Upper lobe of right lung (tissue), 1 donor: ENCODE data around the gene DNAJC1. TPM values are rescaled to one million over a fixed set of nuclear protein-coding genes. Genes with fewer than 3 reads are reported as not detected.

Source experiments
- ATAC-seq: fragments of 200-7000 bp; cut with Tn5 transposase; one replicate; pipeline ENCODE4 v1.9.1; 2020; ENCODE audit warnings: mild to moderate bottlenecking, moderate library complexity
- DNase-seq: peaks from one replicate; pipeline ENCODE4 v3.0.0-alpha.2; 2020
- H3K27ac ChIP-seq: fragments of 200-600 bp; one replicate; pipeline ENCODE4 v1.8.0; 2022
- H3K27me3 ChIP-seq: fragments of 200-600 bp; one replicate; pipeline ENCODE4 v1.8.0; 2022; ENCODE audit warnings: mild to moderate bottlenecking
- H3K36me3 ChIP-seq: fragments of 200-600 bp; one replicate; pipeline ENCODE4 v1.8.0; 2022
- H3K4me1 ChIP-seq: fragments of 200-600 bp; one replicate; pipeline ENCODE4 v1.8.0; 2022
- H3K4me3 ChIP-seq: fragments of 200-600 bp; one replicate; pipeline ENCODE4 v1.8.0; 2022; ENCODE audit warnings: mild to moderate bottlenecking
- H3K9me3 ChIP-seq: fragments of 200-600 bp; one replicate; pipeline ENCODE4 v1.8.0; 2022
- intact Hi-C: fragments of 100-400 bp; cut with DNase I; formaldehyde crosslinking; loops from one replicate; pipeline ENCODE4 v1.11.0; 2022
- total RNA-seq: library from RNA; stranded (reverse); fragmentation: NEBNext Ultra II Directional; extraction: Animal tissue kit (Norgen Biotek cat#: 25700); gene quantifications from one replicate; pipeline ENCODE4 v1.2.1, GENCODE V29; 2021
- TF ChIP-seq, protein P1 (sequence below): fragments of 200-600 bp; IDR thresholded peaks from one replicate; pipeline ENCODE4 v1.8.0; 2022; ENCODE audit warnings: antibody characterized with exemption
- donor health status: DM: no; HTN: yes; CAD: no; lungs with severe emphysema.

DNAJC1 gene
- total RNA-seq, 1 donor from 2014 or later: 32.7 TPM

DNA sequence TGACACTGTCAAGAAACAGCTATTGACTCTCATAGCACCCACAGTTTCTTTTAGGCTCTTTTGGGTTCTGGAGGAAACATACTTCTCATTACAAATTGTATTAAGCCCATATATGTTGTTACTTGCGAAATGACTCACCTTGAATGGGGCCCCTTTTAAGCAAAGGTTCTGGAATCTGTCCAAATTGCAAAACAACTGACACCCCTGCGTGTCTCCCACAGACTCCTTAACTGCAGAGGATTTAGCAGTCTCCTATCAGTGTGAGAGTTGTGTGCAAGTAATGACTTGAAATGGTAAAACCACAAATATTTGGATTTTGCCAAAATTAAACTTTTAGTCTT lies 192.3 kb downstream of the DNAJC1 start:
- no peak for ATAC-seq
- Histone ChIP-seq H3K36me3 (no peaks in the 10 kb centered on the region), H3K4me3 (no peak overlapping the region), H3K27ac (no peak overlapping the region), H3K9me3 (no peaks in the 10 kb centered on the region), H3K27me3 (no peaks in the 10 kb centered on the region), H3K4me1 (no peaks in the 10 kb centered on the region)
- DNase-seq: no peak
- intact Hi-C loops: no loop called here
- TF ChIP-seq, protein P1, sequence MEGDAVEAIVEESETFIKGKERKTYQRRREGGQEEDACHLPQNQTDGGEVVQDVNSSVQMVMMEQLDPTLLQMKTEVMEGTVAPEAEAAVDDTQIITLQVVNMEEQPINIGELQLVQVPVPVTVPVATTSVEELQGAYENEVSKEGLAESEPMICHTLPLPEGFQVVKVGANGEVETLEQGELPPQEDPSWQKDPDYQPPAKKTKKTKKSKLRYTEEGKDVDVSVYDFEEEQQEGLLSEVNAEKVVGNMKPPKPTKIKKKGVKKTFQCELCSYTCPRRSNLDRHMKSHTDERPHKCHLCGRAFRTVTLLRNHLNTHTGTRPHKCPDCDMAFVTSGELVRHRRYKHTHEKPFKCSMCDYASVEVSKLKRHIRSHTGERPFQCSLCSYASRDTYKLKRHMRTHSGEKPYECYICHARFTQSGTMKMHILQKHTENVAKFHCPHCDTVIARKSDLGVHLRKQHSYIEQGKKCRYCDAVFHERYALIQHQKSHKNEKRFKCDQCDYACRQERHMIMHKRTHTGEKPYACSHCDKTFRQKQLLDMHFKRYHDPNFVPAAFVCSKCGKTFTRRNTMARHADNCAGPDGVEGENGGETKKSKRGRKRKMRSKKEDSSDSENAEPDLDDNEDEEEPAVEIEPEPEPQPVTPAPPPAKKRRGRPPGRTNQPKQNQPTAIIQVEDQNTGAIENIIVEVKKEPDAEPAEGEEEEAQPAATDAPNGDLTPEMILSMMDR: no peak

DNA sequence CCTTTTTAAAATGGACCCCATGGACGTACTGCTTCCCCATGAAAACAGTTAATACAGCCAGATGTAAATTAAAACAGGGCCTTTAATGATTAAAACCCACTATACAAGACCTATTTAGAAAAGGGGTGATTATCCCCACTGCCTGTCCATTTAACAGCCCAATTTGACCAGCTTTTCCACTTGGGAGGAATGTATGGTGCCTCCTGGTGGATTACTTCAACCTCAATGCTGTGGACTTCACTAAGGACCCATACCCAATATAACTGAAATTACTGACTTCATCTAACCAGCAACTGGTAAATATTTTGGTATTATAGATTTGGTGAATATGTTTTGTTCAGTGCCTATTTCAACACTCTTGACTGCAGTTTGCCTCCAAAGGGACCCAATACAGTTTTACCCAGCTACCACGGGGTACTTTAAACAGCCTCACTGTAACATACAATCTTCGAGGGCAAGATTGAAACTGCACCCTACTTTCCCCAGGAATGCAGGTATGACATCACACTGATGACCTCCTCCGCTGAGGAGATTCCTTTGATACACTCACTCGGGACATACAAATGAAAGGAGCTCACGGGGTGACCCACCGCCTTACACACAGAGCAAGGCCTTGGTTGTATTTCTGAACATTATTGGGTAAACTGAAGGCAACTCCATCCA lies 192.8 kb downstream of the DNAJC1 start:
- Histone ChIP-seq H3K4me3 (no peak overlapping the region), H3K4me1 (no peaks in the 10 kb centered on the region), H3K36me3 (no peaks in the 10 kb centered on the region), H3K27me3 (no peaks in the 10 kb centered on the region), H3K9me3 (no peaks in the 10 kb centered on the region), H3K27ac (no peak overlapping the region)
- intact Hi-C loops: no loop called here
- DNase-seq (no peak), ATAC-seq (no peak)
- TF ChIP-seq, protein P1: no peak

DNA sequence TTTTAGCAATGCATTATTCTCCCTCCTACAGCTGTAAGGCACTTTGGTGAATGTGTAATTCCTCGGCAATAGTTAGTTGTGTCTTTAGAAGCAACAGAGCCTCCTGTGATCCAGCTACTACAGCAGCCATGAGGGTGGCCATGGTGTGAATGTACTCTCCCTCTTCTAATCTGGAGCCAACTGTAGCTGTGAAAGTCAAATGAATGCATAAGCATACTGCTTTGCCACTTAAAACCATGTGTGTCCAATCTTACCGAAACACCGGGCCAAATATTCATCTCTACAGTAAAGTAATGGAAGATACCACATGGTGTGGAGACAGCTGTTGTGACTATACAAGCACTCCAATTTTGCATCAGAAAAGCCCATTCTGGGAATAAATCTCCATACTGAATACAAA lies 195.0 kb downstream of the DNAJC1 start:
- Histone ChIP-seq H3K27me3 (no peaks in the 10 kb centered on the region), H3K4me3 (no peak overlapping the region), H3K36me3 (no peaks in the 10 kb centered on the region), H3K9me3 (no peaks in the 10 kb centered on the region), H3K4me1 (no peaks in the 10 kb centered on the region), H3K27ac (no peak overlapping the region)
- DNase-seq (no peak), ATAC-seq (no peak)
- TF ChIP-seq, protein P1: no peak
- intact Hi-C loops: no loop called here

DNA sequence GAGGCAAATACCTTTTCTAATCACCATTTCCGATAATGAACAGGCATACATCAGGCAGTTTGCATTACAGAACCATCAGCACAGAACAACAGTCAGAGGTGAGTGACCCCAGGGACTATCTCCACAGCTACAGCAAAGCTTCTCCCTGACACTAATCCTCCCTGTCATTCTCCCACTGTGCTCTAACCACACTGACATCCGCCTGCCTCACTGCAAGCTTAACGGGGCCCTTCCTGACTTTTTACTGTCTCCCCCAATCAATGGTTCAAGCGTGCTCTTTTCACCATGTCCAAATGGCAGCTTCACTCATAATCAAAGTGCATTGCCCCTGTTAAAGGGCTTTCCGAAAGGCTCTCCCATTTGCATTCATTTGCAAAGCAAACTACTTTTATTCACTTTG lies 196.3 kb downstream of the DNAJC1 start:
- intact Hi-C loops: no loop called here
- TF ChIP-seq, protein P1: no peak

DNA sequence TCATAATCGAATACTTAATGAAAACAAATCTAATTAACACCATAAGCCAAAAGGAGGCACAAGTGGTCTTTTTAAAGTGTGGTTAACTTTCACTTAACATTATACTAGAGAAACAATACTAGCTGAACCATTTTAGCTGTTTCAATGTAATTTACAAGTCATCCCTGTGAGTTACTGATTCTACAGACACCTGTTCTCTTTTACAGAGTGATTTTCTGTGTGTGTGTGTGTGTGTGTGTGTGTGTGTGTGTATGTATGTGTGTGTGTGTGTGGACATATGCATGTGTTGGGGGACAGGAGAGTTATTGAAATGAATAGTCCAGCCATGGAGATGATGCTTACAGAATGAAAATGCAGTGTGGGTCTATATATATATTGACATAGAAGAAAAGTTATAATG lies 200.2 kb downstream of the DNAJC1 start:
- DNase-seq (no peak), ATAC-seq (no peak)
- H3K27me3 ChIP-seq: no peaks in the 10 kb centered on the region
- TF ChIP-seq, protein P1: no peak
- no peaks in the 10 kb centered on the region for H3K36me3 ChIP-seq
- no peaks in the 10 kb centered on the region for H3K4me1 ChIP-seq
- intact Hi-C loops: no loop called here
- no peaks in the 10 kb centered on the region for H3K9me3 ChIP-seq
- no peak overlapping the region for H3K4me3 ChIP-seq
- no peak overlapping the region for H3K27ac ChIP-seq

More for the DNA sequence above, 196.3 kb downstream of the DNAJC1 start:
- H3K9me3 ChIP-seq: no peaks in the 10 kb centered on the region
- H3K36me3 ChIP-seq: no peaks in the 10 kb centered on the region
- no peak overlapping the region for H3K27ac ChIP-seq
- no peak for ATAC-seq
- no peak for DNase-seq
- no peaks in the 10 kb centered on the region for H3K4me1 ChIP-seq
- H3K27me3 ChIP-seq: no peaks in the 10 kb centered on the region
- H3K4me3 ChIP-seq: no peak overlapping the region

DNA sequence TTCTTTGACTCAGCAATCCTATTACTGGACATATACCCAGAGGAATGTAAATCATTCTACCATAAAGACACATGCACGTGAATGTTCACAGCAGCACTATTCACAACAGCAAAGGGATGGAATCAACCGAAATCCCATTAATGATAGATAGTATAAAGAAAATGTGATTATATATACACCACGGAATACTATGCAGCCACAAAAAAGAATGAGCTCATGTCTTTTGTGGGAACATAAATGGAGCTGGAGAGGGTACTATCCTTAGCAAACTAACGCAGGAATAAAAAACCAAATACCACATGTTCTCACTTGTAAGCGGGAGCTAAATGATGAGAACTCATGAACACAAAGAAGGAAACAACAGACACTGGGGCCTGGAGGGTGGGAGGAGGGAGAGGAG lies 201.9 kb downstream of the DNAJC1 start:
- DNase-seq: no peak
- Histone ChIP-seq H3K27me3 (no peaks in the 10 kb centered on the region), H3K9me3 (no peaks in the 10 kb centered on the region), H3K4me1 (no peaks in the 10 kb centered on the region), H3K4me3 (no peak overlapping the region), H3K27ac (no peak overlapping the region), H3K36me3 (no peaks in the 10 kb centered on the region)
- no peak for ATAC-seq
- intact Hi-C loops: no loop called here
- TF ChIP-seq, protein P1: no peak
